ENCODE measurements around the gene B9D1. TPM values are rescaled to one million over a fixed set of nuclear protein-coding genes. Genes with fewer than 3 reads are reported as not detected.

B9D1 gene
- total RNA-seq, 1 donor from 2014 or later = 9.4 TPM

DNA sequence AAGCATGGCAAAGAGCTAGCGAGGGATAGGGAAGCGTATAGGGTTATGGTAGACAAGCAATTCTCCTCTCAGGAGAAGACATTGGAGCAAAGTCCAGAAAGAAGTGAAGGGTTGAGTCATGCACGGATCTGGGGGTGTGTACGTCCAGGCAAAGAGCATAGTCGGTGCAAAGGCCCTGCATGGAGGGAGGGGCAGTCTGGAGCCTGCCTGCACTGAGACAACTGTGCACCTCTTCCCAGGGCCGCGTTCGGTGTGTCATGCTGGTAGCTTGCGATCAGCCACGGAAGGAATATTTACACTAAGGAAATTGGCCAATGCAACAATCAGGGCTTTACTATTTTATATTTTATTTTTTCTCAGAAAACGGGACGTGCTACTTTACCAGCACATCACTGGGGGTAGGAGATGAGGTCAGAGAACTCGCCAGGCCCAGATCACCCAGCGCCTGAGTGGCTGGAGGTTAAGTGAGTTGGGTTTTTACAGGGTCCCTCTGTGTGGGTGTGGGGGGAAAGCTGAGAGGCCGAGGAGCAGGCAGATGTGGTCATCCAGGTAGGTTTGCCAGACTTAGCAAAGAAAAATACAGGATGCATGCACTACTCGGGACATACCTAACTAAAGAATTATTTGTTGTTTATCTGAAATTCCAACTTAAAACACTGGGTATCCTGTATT, 6.7 kb upstream of the B9D1 start:
- TF ChIP-seq, protein P1, sequence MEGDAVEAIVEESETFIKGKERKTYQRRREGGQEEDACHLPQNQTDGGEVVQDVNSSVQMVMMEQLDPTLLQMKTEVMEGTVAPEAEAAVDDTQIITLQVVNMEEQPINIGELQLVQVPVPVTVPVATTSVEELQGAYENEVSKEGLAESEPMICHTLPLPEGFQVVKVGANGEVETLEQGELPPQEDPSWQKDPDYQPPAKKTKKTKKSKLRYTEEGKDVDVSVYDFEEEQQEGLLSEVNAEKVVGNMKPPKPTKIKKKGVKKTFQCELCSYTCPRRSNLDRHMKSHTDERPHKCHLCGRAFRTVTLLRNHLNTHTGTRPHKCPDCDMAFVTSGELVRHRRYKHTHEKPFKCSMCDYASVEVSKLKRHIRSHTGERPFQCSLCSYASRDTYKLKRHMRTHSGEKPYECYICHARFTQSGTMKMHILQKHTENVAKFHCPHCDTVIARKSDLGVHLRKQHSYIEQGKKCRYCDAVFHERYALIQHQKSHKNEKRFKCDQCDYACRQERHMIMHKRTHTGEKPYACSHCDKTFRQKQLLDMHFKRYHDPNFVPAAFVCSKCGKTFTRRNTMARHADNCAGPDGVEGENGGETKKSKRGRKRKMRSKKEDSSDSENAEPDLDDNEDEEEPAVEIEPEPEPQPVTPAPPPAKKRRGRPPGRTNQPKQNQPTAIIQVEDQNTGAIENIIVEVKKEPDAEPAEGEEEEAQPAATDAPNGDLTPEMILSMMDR (IDR thresholded peaks at IDR 0.05) = no peak
- Mint-ChIP-seq H3K27ac (ENCODE audit: unreplicated experiment) (no peak overlapping the region), H3K4me3 (ENCODE audit: unreplicated experiment) (no peak overlapping the region), H3K9me3 (ENCODE audit: low read depth) (no peaks in the 10 kb centered on the region), H3K4me1 (ENCODE audit: low read depth) (peaks cover 56% of the 10 kb centered on the region), H3K27me3 (ENCODE audit: low read depth) (no peaks in the 10 kb centered on the region), H3K36me3 (ENCODE audit: low read depth) (no peaks in the 10 kb centered on the region)
- DNase-seq (ENCODE audit: low spot score) = peak; percentile 67

DNA sequence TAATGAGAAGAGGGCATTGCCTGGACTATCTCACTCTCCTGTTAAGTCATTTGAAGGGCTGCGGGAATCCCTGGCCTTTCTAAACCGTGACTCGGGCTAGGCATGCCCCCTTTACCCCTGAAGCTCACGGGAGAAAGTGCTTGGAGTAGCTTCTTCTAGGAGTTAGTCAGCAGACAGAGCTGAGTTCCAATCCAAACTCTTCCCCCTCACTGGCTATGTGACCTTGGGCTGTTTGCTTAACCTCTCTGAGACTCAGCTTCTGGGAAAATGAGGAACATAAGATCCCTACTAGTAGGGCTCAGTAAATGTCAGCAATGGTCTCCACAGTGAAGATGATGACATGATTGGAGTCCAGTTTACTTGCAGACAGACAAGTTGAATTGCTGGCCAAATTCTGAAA, 5.7 kb upstream of the B9D1 start:
- H3K4me3 Mint-ChIP-seq (ENCODE audit: unreplicated experiment) = no peak overlapping the region
- H3K36me3 Mint-ChIP-seq (ENCODE audit: low read depth) = no peaks in the 10 kb centered on the region
- H3K27ac Mint-ChIP-seq (ENCODE audit: unreplicated experiment) = peak overlapping the region; percentile 74
- H3K4me1 Mint-ChIP-seq (ENCODE audit: low read depth) = peaks cover 62% of the 10 kb centered on the region
- no peaks in the 10 kb centered on the region for H3K9me3 Mint-ChIP-seq (ENCODE audit: low read depth)
- no peak for DNase-seq (ENCODE audit: low spot score)
- no peaks in the 10 kb centered on the region for H3K27me3 Mint-ChIP-seq (ENCODE audit: low read depth)
- TF ChIP-seq, protein P1 (IDR thresholded peaks at IDR 0.05) = no peak

- no peaks in the 10 kb centered on the region for H3K27me3 Mint-ChIP-seq (ENCODE audit: low read depth)
These were observed 4.1 kb upstream of the B9D1 start for GRCh38 chr17:19366637-19366972.

DNA sequence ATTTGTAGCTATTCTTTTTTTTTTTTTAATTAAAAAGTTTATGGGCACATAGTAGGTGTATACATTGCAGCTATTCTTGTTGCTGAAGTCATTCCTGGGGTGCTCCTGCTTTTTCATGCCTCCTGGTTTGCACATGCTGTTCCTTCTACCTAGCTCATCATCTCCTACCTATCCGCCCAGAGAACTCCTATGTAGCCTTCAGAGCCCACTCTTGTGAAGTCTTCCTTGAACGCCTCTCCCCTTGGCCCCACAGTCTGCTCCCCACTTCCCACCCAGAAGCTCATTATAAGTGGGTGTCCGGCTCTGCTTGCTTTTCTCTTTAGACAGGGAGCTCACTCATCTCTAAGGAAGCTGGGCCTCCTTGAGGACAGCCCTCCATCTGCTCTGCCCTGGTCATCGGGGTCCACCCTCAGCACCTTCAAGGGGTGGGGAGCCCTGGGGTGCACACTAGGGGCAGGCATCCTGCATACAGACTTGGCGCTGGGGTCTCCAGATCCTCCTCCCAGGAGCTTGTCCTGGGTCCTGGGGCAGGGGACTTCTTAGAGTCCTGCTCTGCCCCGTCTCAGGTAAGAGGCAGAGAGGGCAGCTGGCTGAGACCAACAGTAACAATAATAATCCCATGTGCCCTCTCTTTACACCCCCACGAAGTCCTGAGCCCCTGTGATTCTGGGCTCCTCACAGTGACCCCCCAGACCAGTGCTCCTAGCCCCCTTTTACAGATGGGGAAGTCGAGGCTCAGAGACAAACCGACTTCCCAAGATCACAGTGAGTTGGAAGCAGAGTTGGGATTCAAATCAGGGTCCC, 3.5 kb upstream of the B9D1 start:
- no peak overlapping the region for H3K27ac Mint-ChIP-seq (ENCODE audit: unreplicated experiment)
- H3K27me3 Mint-ChIP-seq (ENCODE audit: low read depth) = no peaks in the 10 kb centered on the region
- no peak overlapping the region for H3K4me3 Mint-ChIP-seq (ENCODE audit: unreplicated experiment)
- DNase-seq (ENCODE audit: low spot score) = peak; percentile 83
- H3K4me1 Mint-ChIP-seq (ENCODE audit: low read depth) = peaks cover 75% of the 10 kb centered on the region
- TF ChIP-seq, protein P1 (IDR thresholded peaks at IDR 0.05) = no peak
- H3K9me3 Mint-ChIP-seq (ENCODE audit: low read depth) = no peaks in the 10 kb centered on the region
- no peaks in the 10 kb centered on the region for H3K36me3 Mint-ChIP-seq (ENCODE audit: low read depth)

More at GRCh38 chr17:19366637-19366972, 4.1 kb upstream of the B9D1 start:
- TF ChIP-seq, protein P1 (IDR thresholded peaks at IDR 0.05) = no peak
- Mint-ChIP-seq H3K36me3 (ENCODE audit: low read depth) (no peaks in the 10 kb centered on the region), H3K9me3 (ENCODE audit: low read depth) (no peaks in the 10 kb centered on the region), H3K4me1 (ENCODE audit: low read depth) (peaks cover 73% of the 10 kb centered on the region), H3K27ac (ENCODE audit: unreplicated experiment) (no peak overlapping the region), H3K4me3 (ENCODE audit: unreplicated experiment) (no peak overlapping the region)
- DNase-seq (ENCODE audit: low spot score) = peak; percentile 46

- Mint-ChIP-seq H3K36me3 (ENCODE audit: low read depth) (no peaks in the 10 kb centered on the region), H3K4me1 (ENCODE audit: low read depth) (peaks cover 69% of the 10 kb centered on the region), H3K9me3 (ENCODE audit: low read depth) (no peaks in the 10 kb centered on the region), H3K27ac (ENCODE audit: unreplicated experiment) (no peak overlapping the region), H3K27me3 (ENCODE audit: low read depth) (no peaks in the 10 kb centered on the region), H3K4me3 (ENCODE audit: unreplicated experiment) (no peak overlapping the region)
- TF ChIP-seq, protein P1 (IDR thresholded peaks at IDR 0.05) = no peak
- DNase-seq (ENCODE audit: low spot score) = no peak
These were observed 2.9 kb upstream of the B9D1 start for GRCh38 chr17:19365499-19365817.

Data from chondrocyte (in vitro differentiated cells).